Mucosa of gallbladder (tissue), 1 donor: ENCODE measurements around the gene PRMT5. TPM values are rescaled to one million over a fixed set of nuclear protein-coding genes. Genes with fewer than 3 reads are reported as not detected.

Experiments
- DNase-seq: peaks from one replicate; pipeline ENCODE4 v3.0.0-alpha.2; 2020; ENCODE audit warnings: low spot score
- total RNA-seq: library from RNA; stranded (reverse); gene quantifications from one replicate; pipeline ENCODE4 v1.2.1, GENCODE V29; 2021
- donor health status: DM: no; HTN: no; CAD: no.

Gene PRMT5
- total RNA-seq, 1 donor from 2014 or later = 51.0 TPM

DNA sequence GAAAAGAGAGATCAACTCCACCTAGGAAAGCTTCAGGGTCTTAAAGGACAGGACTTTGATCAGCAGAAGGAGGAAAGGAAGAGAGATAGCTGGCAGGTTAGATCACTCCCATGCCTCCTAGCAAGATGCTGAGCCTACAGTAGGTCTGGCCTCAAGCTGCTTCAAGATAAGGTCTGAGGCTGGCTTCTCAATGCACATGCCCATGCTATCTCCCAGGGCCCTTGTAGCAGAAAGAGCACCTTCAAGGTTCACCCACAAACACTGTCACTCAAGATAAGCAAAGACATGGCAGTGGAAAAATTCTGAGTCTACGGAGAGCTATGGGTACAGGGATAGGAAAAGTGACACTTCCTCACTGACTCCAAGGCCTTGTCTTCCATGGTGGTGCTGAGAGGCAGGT, 31.8 kb downstream of the PRMT5 start:
- DNase-seq = no peak

DNA sequence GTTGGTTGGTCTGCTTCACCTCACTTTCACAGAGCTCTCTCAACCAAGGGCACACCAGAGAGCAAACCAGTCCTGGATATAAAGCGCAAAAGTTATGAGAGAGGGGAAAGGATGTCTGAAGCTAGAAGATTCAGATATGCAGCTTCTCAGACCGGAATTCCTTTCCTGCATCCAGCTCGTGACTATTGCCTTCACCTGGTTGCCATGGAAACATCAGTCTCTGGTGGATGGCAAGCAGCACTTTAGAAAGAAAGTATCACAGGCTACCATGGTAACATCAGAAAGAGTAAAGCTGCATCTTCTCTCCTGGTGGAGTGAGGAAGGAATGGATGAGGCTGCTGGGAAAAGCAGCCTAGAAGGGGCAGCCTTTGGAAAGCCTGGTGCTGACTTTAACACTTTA, 32.4 kb downstream of the PRMT5 start:
- DNase-seq = no peak

DNA sequence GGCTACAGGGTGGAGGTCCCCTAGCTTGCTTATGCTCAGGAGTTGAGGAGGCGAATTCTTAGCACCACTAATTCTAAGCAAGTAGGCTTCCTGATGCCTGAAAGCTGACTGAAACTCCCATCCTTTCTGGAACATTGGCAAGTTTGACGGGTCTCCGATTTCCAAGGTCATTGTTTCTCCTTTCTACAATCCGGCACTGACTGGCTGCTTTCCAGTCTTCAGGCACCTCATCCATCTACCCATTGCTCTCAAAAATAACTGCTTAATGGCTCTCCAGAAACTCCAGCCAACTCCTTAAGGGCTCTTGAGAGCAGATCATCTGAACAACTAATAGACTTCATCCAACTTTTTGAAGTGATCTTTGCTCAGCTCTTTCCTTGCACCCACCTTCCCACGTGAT, 32.8 kb downstream of the PRMT5 start:
- no peak for DNase-seq

DNA sequence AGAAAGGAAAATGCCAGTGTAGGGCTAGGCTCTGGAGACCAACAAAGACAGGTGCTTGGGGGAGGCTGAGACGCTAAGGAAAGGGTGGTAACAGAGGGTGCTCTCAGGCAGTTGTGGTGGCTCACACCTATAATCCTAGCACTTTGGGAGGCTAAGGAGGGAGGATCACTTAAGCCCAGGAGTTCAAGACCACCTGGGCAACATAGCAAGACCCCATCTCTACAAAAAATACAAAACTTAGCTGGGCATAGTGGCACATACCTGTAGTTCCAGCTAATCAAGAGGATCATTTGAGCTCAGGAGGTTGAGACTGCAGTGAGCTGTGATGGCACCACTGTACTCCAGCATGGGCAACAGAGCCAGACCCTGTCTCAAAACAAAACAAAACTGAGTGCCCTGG, 33.8 kb downstream of the PRMT5 start:
- no peak for DNase-seq

DNA sequence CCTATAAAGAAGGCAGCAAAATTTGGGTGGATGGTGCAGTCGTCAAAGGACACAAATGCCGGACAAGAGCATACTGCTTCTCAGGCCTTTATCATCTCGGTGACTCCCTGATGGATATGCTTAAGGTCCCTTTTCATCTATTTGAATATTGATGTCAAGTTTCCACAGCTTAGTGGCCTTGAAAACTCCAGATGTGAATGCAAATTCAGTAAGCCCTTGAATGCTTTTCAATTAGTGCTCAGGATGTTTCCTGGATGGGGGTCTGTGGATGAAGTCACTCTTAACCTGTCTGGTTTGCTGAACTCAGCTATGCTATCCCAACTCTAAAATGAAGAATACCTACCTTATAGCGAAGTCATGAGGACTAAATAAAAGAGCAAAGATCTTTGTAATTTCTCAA, 35.5 kb downstream of the PRMT5 start:
- no peak for DNase-seq

DNA sequence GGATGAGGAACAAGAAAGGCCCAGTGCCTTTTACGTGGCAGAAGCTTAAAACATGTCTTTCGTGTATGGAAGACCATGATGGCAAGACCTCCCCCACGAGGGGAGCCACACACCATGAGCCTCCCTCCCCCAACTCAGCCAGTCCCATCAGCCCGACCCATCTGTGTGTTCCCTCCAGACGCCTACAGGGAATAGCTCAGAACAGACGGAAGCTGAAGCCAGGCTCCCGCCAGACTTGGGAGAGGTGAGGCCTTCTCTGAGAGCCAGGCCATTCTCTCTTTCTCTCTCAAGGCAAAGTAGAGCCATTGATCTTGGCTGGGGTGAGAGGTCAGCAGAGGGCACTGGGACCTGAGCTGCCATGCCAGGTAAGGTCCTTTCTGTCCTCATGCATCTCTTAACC, 36.7 kb downstream of the PRMT5 start:
- no peak for DNase-seq

DNA sequence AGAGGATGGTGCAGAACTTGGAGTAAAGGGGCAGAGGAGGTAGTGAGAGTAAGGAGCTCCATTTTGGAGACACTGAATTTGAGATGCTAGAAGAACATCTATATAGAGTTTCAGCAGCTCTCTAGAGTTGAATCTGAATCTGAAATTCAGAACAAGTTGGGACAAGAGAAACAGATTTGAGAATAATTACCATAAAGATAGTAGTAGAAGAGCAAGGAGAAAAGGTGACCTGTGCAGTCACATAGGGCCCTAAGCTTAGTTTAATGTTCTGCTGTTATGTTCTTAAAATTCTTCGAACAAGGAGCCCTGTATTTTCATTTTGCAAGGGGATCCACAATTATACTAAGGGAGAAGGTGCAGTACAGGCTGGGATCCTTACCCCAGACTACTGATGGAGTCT, 38.8 kb downstream of the PRMT5 start:
- no peak for DNase-seq

DNA sequence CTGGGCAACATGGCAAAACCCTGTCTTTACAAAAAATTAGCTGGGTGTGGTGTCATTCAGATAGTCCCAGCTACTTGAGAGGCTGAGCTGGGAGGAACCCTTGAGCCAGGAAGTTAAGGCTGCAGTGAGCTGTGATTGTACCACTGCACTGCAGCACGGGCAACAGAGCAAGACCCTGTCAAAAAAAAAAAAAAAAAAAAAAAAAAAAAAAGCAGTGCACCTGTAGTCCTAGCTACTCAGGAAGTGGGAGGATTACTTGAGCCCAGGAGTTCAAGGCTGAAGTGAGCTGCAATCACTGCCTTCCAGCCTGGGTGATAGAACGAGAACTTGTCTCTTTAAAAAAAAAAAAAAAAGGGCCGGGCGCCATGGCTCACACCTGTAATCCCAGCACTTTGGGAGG, 40.5 kb downstream of the PRMT5 start:
- no peak for DNase-seq

DNA sequence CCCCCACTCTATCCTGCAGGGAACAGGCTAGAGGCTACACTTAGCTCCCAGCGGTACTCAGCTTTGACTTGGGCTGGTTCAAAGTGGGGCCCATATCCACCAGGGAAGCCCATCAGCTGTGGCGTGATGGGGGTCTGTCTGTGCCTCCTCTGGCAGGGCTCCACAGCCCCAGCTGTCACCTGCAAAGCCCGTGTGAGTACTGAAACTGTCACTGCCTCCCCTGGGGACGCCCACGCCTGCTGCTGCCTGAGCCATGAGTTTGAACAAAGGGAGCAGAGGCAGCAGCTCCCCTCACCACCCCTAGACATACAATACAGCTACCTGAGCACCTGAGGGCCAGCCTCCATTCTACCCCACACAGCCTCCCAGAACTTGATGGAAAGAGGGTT, 41.2 kb downstream of the PRMT5 start:
- no peak for DNase-seq

DNA sequence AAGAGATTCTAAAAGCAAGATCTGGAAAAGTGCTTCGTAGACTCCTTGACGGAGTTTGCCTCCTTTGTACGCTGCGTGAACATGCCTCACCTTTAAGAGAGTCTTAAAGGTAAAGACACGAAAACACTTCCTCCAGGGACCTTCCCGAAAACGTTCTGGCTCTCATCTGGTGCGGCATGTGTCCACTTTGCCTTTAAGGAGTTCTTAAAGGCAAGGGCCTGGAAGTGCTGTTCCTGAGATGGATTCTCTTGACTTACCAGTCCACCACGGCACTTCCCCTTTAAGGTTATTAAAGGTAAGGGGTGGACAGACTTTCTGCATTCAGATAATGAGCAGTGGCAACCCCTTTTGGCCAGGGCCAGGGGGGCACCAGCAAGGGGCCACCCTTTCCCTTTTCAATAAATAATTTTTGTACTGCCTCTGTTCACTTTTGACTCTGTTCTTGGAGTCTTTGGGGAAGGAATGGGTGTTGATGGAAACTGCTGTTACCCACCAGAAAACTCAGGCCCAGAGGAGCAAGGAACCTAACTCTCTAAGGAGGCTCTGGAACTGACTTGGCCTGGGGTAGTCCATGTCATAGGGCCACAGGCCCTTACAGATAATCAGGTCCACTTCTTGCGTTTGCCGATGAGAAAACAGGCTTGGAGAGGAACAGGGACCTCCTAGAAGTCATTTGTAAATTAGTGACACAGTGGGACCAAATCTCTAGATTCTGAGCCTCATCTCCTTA, 41.8 kb downstream of the PRMT5 start:
- peak; percentile 79 for DNase-seq

DNA sequence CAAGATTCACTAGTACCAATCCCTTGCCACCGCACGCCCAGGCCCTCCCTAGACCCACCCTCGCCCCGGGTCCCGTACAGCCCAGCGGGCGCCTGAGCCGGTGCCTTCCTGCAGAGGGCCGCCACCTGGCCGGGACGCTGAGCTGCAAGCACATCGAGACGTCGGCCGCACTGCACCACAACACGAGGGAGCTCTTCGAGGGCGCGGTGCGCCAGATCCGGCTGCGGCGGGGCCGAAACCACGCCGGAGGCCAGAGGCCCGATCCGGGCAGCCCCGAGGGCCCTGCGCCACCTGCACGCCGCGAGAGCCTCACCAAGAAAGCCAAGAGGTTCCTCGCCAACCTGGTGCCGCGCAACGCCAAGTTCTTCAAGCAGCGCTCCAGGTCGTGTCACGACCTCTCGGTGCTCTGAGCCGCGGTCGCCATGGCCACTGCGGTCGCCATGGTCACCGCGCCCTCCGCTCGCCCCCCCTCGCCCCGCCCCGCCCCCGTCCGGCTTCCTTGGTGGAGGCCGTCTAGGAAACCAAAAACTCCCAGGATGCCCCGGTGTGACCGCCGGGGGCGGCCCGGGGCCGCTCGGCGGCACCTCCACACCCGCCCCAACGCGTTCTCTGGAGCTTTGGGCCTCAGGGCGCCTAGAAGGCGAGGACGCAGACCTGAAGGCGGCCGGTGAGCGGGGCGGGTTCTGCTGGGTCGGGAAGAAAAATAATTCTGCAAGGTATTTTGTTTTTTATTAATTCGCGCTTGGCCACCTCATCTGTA, 42.5 kb downstream of the PRMT5 start:
- DNase-seq = peak; percentile 77

DNA sequence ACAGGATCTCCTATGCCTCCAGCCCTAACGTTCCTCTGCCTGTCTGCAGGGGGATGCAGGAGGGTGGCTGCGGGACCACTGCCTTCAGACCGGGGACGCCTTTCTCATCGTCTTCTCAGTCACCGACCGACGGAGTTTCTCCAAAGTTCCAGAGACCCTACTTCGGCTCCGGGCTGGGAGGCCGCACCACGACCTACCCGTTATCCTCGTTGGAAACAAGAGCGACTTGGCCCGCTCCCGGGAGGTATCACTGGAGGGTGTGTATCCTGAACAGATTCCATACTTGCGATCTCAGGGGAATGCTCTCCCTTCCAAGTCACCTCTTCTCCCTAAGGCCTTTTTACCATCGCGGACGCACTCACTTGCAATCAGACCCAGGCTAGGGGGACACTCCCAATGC, 43.2 kb downstream of the PRMT5 start:
- no peak for DNase-seq

DNA sequence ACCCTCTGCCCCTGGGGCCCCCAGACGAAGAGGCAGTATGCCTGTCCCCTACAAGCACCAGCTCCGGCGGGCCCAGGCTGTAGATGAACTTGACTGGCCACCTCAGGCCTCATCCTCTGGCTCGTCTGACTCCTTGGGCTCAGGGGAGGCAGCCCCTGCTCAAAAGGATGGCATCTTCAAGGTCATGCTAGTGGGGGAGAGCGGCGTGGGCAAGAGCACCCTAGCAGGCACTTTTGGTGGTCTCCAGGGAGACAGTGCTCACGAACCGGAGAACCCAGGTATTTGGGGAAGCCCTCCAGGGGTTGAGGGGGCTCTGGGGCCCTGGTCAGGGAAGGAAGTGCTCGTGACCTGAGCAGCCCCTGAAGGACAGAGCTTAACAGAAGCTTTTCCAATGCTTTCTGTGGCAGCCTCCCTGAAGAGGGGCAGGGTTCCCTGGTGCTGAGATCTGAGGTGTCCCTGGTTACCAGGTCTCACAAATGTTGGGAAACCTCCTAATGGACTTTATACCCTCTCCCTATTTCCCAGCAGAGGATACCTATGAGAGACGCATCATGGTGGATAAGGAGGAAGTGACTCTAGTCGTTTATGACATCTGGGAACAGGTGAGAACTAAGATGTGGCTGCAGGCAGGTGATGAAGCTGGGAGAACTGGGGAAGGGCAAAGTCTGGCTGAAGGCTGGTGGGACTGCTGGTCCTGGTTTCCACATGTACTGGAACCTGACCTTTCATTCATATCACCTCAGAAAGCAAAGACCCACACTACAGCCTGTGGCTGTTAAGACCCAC, 44.2 kb downstream of the PRMT5 start:
- DNase-seq = no peak

DNA sequence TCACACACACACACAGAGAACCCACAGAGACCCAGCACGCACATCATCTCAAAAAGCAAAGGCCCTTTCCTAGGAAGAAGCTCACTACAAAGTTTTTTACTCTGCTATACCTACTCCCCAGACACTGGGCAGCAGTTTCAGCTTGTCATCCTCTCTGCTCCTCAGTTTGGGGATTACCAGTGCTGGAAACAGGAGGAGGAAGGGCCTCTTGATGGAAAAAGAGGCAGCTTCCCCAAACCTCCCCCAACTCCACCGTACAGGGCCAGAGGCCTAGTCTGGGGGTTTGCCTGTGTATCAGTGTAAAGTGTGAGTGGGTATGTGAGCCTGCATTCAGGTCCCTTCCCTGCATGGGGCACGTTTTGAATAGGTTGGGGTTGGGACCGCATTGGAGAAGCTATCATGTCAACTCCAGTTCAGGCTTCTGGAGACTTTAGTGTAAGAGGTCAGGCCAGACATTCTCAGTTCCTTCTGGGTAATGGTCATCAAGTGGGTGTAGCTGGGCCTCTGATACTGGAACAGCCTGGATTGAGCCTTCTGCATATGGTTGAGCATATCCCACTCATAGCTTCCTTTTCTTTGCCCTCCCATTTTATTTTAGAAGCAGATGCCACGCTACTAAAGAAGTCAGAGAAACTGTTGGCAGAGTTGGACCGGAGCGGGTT, 45.0 kb downstream of the PRMT5 start:
- DNase-seq = no peak

DNA sequence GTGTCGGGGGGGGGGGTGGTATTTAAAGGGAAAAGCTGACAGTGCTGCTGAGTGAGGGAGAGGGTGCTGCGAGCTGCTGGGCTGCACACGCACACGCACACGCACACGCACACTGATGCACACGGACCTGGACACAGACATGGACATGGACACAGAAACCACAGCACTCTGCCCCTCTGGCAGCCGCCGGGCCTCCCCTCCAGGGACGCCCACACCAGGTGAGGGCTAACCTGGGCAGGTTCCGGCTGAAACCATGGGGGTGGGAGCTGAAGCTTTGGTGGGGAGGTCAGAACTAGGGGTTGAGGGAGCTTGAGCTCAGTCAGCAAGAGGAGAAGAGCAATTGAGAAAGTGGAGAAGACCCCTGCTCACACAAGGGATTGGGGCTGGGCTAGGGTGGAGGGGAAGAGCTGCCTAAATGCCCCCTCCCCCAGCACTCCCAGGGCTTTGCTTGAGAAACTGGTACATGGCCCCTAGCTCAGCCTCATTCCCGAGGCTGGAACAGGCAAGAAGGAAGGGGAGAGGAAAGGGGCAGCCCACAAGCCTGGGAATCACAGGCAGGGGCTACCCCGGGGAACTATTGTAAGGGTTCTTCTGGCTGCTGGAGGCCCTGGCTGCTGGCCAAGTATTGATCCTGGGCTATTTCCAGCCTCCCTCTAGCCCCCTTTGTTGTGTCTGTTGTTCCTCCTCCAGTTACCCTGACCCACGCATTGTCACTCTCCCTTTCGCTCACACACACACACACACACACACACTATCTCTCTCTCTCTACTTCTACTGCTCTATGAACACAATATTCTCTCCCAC, 45.8 kb downstream of the PRMT5 start, which contains the start of gene REM2:
Gene REM2 (plus strand): TSS at position 50 of the 804 bp plus-strand sequence. CDS start 66 bp downstream, at position 116.
- no peak for DNase-seq

DNA sequence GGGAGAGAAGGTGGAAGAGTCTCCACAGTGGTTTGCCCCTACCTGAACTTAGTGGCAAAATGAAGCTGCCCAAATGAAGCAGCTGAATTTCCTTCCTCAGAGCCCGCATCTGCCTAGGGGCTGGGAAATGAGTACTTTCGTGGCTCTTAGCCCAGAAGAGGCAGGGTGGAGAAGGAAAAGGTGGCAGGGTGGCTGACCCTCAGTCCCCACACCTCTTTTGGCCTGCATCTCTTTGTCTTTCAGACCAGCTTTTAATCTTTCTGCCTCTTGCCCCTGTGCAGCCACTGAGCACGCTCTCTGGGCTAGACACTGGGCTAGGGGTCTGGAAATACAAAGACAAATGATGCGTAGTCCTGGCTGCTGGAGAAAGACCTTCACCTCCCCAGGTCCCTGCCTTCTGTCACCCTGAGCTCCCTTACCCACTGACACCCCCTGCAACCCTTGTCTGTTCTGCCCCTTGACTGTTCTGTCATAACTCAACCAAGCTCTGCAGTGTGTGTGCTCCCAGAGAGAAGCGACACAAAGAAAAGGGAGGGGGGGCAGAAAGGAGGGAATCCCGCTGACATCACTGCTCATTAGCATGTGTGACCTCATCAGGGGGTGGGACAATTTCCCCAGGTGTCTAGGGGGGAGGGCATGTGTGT, 46.5 kb downstream of the PRMT5 start:
- peak; percentile 58 for DNase-seq

DNA sequence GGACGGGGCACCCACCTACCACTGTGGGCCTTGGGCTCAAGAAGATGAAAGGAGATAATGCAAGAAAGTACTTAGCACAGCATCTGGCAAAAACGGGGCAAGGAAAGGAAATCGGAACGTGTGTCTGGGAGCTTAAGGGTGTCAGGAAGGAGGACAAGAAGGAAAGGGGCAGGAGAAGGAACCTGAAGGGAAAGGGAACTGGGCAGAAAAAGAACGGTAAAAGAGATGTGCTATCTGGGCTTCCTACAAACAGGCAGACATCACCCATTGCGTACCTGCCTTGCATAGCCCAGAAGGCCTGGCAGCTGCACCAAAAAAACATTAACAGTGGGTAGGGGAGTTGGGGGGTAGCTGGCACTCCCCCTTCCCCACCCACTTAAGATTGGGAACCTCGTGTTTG, 47.1 kb downstream of the PRMT5 start:
- DNase-seq = no peak

DNA sequence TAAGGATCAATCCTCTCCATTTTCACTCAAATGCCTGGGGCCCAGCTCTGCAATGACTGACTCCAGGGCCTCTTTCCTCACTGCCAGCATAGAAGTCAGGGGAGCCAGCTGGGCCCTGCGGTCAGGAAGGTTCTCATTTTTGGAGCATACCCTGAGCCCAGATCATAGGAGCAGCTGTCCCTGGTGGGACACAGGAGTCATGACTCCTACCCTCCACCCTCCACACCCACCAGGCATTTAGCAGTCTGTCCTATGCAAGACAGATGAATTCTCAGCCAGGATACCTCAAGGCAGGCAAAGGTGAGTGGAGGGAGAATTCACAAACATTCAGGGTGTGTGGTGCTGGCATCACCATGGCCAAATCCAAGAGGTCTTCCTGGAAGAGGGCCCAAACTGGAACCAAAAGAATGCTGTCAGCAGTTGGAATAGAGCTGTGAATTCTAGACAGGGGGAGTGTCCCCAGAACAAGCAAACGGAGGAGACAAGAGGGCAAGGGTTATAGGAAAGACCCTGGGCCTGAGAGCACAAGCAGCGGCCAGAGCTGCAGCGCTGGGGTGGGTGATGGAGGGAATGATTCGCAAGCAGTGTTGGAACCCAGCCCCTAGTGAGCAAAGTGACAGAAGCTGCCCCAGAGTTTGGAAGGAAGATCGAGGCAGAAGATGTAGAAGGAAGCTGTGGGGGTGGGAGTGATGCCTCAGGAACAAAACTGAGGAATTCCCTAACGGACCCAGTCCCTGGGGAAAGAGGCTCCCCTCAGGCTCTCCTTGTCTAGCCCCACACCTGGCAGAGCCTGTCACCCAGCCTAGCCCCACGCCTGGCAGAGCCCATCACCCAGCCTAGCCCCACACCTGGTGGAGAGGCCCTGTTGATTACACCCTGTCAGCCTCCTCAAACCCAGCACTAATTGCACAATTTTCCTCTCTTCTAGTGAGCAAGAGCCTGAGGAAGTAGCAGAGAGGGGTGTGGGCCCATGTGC, 50.6 kb downstream of the PRMT5 start:
- DNase-seq = no peak

DNA sequence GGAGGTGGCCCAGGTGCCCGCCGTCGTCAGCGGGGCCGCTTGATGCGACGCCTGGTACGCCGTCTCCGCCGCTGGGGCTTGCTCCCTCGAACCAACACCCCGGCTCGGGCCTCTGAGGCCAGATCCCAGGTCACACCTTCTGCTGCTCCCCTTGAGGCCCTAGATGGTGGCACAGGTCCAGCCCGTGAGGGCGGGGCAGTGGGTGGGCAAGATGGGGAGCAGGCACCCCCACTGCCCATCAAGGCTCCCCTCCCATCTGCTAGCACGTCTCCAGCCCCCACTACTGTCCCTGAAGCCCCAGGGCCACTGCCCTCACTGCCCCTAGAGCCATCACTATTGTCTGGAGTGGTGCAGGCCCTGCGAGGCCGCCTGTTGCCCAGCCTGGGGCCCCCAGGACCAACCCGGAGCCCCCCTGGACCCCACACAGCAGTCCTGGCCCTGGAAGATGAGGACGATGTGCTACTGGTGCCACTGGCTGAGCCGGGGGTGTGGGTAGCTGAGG, 52.1 kb downstream of the PRMT5 start:
- DNase-seq = no peak
